Large intestine (tissue), 3 donors: Measurements from ENCODE around the gene B3GALT6. TPM values are rescaled to one million over a fixed set of nuclear protein-coding genes. Genes with fewer than 3 reads are reported as not detected.
A peak's percentile ranks its signal among the peaks of the same experiment; 100 is the strongest.

Experiments used
- DNase-seq, 2 donors: peaks; one replicate each; pipeline versions ENCODE4 v3.0.0 to v3.0.0-alpha.2; 2013
- H3K27ac ChIP-seq: one replicate; pipeline ENCODE4 v1.5.1; 2013; ENCODE audit warnings: low read length
- H3K27me3 ChIP-seq: 2 replicates; pipeline ENCODE4 v1.6.1; 2013; ENCODE audit warnings: low read length; ENCODE audit not compliant: control insufficient read depth, insufficient read depth
- H3K36me3 ChIP-seq: 2 replicates; pipeline ENCODE4 v1.6.1; 2013; ENCODE audit warnings: low read length; ENCODE audit not compliant: control insufficient read depth, insufficient read depth
- H3K4me1 ChIP-seq: one replicate; pipeline ENCODE4 v1.6.1; 2013; ENCODE audit warnings: low read length; ENCODE audit not compliant: control insufficient read depth, insufficient read depth
- H3K4me3 ChIP-seq: one replicate; pipeline ENCODE4 v1.5.1; 2013; ENCODE audit warnings: low read length
- H3K9me3 ChIP-seq: one replicate; pipeline ENCODE4 v1.6.1; 2013; ENCODE audit warnings: mild to moderate bottlenecking, low read depth, low read length, moderate library complexity; ENCODE audit not compliant: control insufficient read depth
- WGBS: methylation state at CpG from one replicate; pipeline ENCODE4 v1.1.5; 2013; ENCODE audit warnings: low lambda C conversion rate; ENCODE audit not compliant: insufficient coverage; 5-methylcytosine and 5-hydroxymethylcytosine counted together
- polyA plus RNA-seq: library from polyadenylated mRNA; unstranded; fragments of 120-200 nt; gene quantifications from one replicate; pipeline ENCODE4 v1.2.1, GENCODE V29; 2013

The B3GALT6 gene
- polyA plus RNA-seq, 1 donor: 16.1 TPM

- H3K4me3 ChIP-seq: no peak overlapping the region
- peaks cover 5% of the 10 kb centered on the region for H3K9me3 ChIP-seq
- WGBS: 100% methylated on average over 2 of the region's 13 CpGs
- no peaks in the 10 kb centered on the region for H3K27me3 ChIP-seq
- DNase-seq: no peak
- H3K4me1 ChIP-seq: peaks cover 10% of the 10 kb centered on the region
- H3K36me3 ChIP-seq: peaks cover 42% of the 10 kb centered on the region
- no peak overlapping the region for H3K27ac ChIP-seq
Observed at GRCh38 chr1:1268284-1268682, 36.2 kb downstream of the B3GALT6 start.

GRCh38 chr1:1270813-1271212 is 38.8 kb downstream of the B3GALT6 start:
- no peak overlapping the region for H3K4me3 ChIP-seq
- H3K36me3 ChIP-seq: peaks cover 22% of the 10 kb centered on the region
- no CpG with 5 or more reads among the region's 7 CpGs for WGBS
- H3K27me3 ChIP-seq: no peaks in the 10 kb centered on the region
- no peak for DNase-seq
- H3K27ac ChIP-seq: no peak overlapping the region
- H3K9me3 ChIP-seq: peaks cover 8% of the 10 kb centered on the region
- H3K4me1 ChIP-seq: peaks cover 17% of the 10 kb centered on the region

- peak in 1 of 2 donors; percentile 31 for DNase-seq
- no peaks in the 10 kb centered on the region for H3K27me3 ChIP-seq
- peak overlapping the region; percentile 95 for H3K4me3 ChIP-seq
- peak overlapping the region; percentile 7 for H3K27ac ChIP-seq
- H3K9me3 ChIP-seq: peaks cover 7% of the 10 kb centered on the region
- H3K36me3 ChIP-seq: peaks cover 12% of the 10 kb centered on the region
- peaks cover 17% of the 10 kb centered on the region for H3K4me1 ChIP-seq
- WGBS: no CpG with 5 or more reads among the region's 43 CpGs
Observed at GRCh38 chr1:1272341-1273208, 40.5 kb downstream of the B3GALT6 start.

GRCh38 chr1:1273209-1273511 is 41.1 kb downstream of the B3GALT6 start:
- peaks cover 17% of the 10 kb centered on the region for H3K4me1 ChIP-seq
- no CpG with 5 or more reads among the region's 31 CpGs for WGBS
- H3K27ac ChIP-seq: peak overlapping the region; percentile 7
- peak overlapping the region; percentile 95 for H3K4me3 ChIP-seq
- peak in 1 of 2 donors; percentile 31 for DNase-seq
- peaks cover 3% of the 10 kb centered on the region for H3K9me3 ChIP-seq
- H3K36me3 ChIP-seq: peaks cover 10% of the 10 kb centered on the region
- no peaks in the 10 kb centered on the region for H3K27me3 ChIP-seq

- Histone ChIP-seq H3K36me3 (peaks cover 7% of the 10 kb centered on the region), H3K4me1 (peaks cover 19% of the 10 kb centered on the region), H3K27ac (peak within 1 kb of the TSS; percentile 7), H3K9me3 (peaks cover 3% of the 10 kb centered on the region), H3K27me3 (no peaks in the 10 kb centered on the region), H3K4me3 (peak within 1 kb of the TSS; percentile 95)
- DNase-seq: peak; percentile 90 to 91
- no CpG with 5 or more reads among the region's 105 CpGs for WGBS
Observed at GRCh38 chr1:1273512-1274298, 41.7 kb downstream of the B3GALT6 start, which contains the start of gene UBE2J2. Gene UBE2J2 (minus strand): TSS chr1:1273854. CDS start chr1:1267992, 5,862 bp downstream.

- peak overlapping the region; percentile 77 for H3K4me3 ChIP-seq
- peaks cover 23% of the 10 kb centered on the region for H3K4me1 ChIP-seq
- peaks cover 5% of the 10 kb centered on the region for H3K9me3 ChIP-seq
- H3K36me3 ChIP-seq: peaks cover 5% of the 10 kb centered on the region
- no peak for DNase-seq
- WGBS: no CpG with 5 or more reads among the region's 31 CpGs
- H3K27me3 ChIP-seq: no peaks in the 10 kb centered on the region
- H3K27ac ChIP-seq: no peak overlapping the region
Observed at GRCh38 chr1:1274299-1274930, 42.4 kb downstream of the B3GALT6 start.

GRCh38 chr1:1274931-1275431 is 42.9 kb downstream of the B3GALT6 start:
- peaks cover 23% of the 10 kb centered on the region for H3K4me1 ChIP-seq
- H3K27ac ChIP-seq: no peak overlapping the region
- no peaks in the 10 kb centered on the region for H3K27me3 ChIP-seq
- peaks cover 5% of the 10 kb centered on the region for H3K36me3 ChIP-seq
- no CpG with 5 or more reads among the region's 15 CpGs for WGBS
- H3K4me3 ChIP-seq: no peak overlapping the region
- no peak for DNase-seq
- H3K9me3 ChIP-seq: peaks cover 5% of the 10 kb centered on the region

- Histone ChIP-seq H3K9me3 (peaks cover 5% of the 10 kb centered on the region), H3K27ac (no peak overlapping the region), H3K27me3 (no peaks in the 10 kb centered on the region), H3K36me3 (peaks cover 5% of the 10 kb centered on the region), H3K4me1 (peaks cover 25% of the 10 kb centered on the region), H3K4me3 (no peak overlapping the region)
- WGBS: 100% methylated on average over 1 of the region's 9 CpGs
- no peak for DNase-seq
Observed at GRCh38 chr1:1275836-1276235, 43.8 kb downstream of the B3GALT6 start.

GRCh38 chr1:1278620-1279019 is 46.6 kb downstream of the B3GALT6 start:
- H3K27me3 ChIP-seq: no peaks in the 10 kb centered on the region
- DNase-seq: peak in 1 of 2 donors; percentile 39
- no peak overlapping the region for H3K4me3 ChIP-seq
- no peak overlapping the region for H3K27ac ChIP-seq
- WGBS: no CpG with 5 or more reads among the region's 13 CpGs
- no peaks in the 10 kb centered on the region for H3K36me3 ChIP-seq
- H3K4me1 ChIP-seq: peaks cover 31% of the 10 kb centered on the region
- H3K9me3 ChIP-seq: peaks cover 5% of the 10 kb centered on the region

GRCh38 chr1:1279028-1279427 is 47.0 kb downstream of the B3GALT6 start:
- Histone ChIP-seq H3K4me1 (peaks cover 31% of the 10 kb centered on the region), H3K36me3 (no peaks in the 10 kb centered on the region), H3K27me3 (no peaks in the 10 kb centered on the region), H3K9me3 (peaks cover 5% of the 10 kb centered on the region), H3K27ac (no peak overlapping the region), H3K4me3 (no peak overlapping the region)
- no peak for DNase-seq
- WGBS: no CpG with 5 or more reads among the region's 17 CpGs
